WTC11 (cell line): ENCODE results near the gene HMX3.

Experiments used
- FOXJ3 ChIP-seq: sonication (generic); formaldehyde crosslinking; IDR thresholded peaks from 2 replicates; pipeline ENCODE4 v1.9.0; 2021; ENCODE audit warnings: missing genetic modification reagents, mild to moderate bottlenecking, borderline replicate concordance
- NR2C2 ChIP-seq: sonication (generic); formaldehyde crosslinking; IDR thresholded peaks from 2 replicates; pipeline ENCODE4 v1.8.0; 2022; ENCODE audit warnings: mild to moderate bottlenecking, missing genetic modification reagents
- TF ChIP-seq, protein P1 (sequence below): sonication (generic); formaldehyde crosslinking; IDR thresholded peaks from 2 replicates; pipeline ENCODE4 v1.8.1; 2023; ENCODE audit warnings: mild to moderate bottlenecking, missing genetic modification reagents
- TF ChIP-seq, protein P2 (sequence below): fragments of 200-600 bp; IDR thresholded peaks from 2 replicates; pipeline ENCODE4 v1.8.0; 2022; ENCODE audit warnings: antibody characterized with exemption

DNA sequence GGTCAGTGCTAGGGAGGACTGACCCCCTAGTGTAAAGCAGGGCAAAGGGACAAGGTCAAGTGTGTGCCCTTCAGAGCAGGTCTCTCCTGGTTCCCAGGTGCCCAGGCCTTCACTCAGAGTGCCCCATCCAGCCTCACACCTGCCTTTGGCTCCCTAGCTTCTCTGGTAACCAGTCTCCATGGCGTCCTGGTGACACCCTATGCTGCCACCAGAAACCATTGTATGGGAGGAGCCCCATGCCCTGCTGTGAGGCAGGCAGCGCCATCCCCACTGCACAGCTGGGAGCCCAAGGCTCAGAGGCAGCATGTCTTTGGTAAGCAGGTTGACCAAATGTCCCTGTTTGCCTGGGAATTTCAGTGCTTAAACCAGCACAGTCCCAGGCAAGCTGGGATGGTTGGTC, 33.1 kb upstream of the HMX3 start:
- TF ChIP-seq, protein P1, sequence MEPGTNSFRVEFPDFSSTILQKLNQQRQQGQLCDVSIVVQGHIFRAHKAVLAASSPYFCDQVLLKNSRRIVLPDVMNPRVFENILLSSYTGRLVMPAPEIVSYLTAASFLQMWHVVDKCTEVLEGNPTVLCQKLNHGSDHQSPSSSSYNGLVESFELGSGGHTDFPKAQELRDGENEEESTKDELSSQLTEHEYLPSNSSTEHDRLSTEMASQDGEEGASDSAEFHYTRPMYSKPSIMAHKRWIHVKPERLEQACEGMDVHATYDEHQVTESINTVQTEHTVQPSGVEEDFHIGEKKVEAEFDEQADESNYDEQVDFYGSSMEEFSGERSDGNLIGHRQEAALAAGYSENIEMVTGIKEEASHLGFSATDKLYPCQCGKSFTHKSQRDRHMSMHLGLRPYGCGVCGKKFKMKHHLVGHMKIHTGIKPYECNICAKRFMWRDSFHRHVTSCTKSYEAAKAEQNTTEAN (CRISPR knock-in tag) = no peak
- TF ChIP-seq, protein P2, sequence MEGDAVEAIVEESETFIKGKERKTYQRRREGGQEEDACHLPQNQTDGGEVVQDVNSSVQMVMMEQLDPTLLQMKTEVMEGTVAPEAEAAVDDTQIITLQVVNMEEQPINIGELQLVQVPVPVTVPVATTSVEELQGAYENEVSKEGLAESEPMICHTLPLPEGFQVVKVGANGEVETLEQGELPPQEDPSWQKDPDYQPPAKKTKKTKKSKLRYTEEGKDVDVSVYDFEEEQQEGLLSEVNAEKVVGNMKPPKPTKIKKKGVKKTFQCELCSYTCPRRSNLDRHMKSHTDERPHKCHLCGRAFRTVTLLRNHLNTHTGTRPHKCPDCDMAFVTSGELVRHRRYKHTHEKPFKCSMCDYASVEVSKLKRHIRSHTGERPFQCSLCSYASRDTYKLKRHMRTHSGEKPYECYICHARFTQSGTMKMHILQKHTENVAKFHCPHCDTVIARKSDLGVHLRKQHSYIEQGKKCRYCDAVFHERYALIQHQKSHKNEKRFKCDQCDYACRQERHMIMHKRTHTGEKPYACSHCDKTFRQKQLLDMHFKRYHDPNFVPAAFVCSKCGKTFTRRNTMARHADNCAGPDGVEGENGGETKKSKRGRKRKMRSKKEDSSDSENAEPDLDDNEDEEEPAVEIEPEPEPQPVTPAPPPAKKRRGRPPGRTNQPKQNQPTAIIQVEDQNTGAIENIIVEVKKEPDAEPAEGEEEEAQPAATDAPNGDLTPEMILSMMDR = no peak
- TF ChIP-seq NR2C2 (no peak), FOXJ3 (no peak)
